GM21526 (cell line): Measurements from ENCODE around the gene STK17A.

ENCODE experiments used
- ATAC-seq: cut with Tn5 transposase; IDR thresholded peaks from one replicate; pipeline ENCODE4 v1.9.1; 2021; ENCODE audit warnings: moderate library complexity; ENCODE audit not compliant: unreplicated experiment, low FRiP score

STK17A gene

GRCh38 chr7:43582503-43583423 is at the start of gene STK17A:
Gene STK17A, plus strand, starts transcription at chr7:43583108. Its CDS starts 136 bp downstream, at chr7:43583244.
- peak; percentile 66 for ATAC-seq

- ATAC-seq: no peak
Measured at GRCh38 chr7:43533801-43534479, 49.0 kb upstream of the STK17A start.

- no peak for ATAC-seq
Measured at GRCh38 chr7:43535031-43535451, 47.9 kb upstream of the STK17A start.

GRCh38 chr7:43535810-43536585 is 46.9 kb upstream of the STK17A start:
- ATAC-seq: no peak

GRCh38 chr7:43536773-43537172 is 46.1 kb upstream of the STK17A start:
- no peak for ATAC-seq

GRCh38 chr7:43537765-43538403 is 45.0 kb upstream of the STK17A start:
- ATAC-seq: no peak

GRCh38 chr7:43538404-43538771 is 44.5 kb upstream of the STK17A start:
- no peak for ATAC-seq

- no peak for ATAC-seq
Measured at GRCh38 chr7:43540471-43540870, 42.4 kb upstream of the STK17A start.

GRCh38 chr7:43542716-43543115 is 40.2 kb upstream of the STK17A start:
- ATAC-seq: no peak

- ATAC-seq: no peak
Measured at GRCh38 chr7:43546231-43546630, 36.7 kb upstream of the STK17A start.

GRCh38 chr7:43550427-43550826 is 32.5 kb upstream of the STK17A start:
- ATAC-seq: no peak

- no peak for ATAC-seq
Measured at GRCh38 chr7:43552122-43552521, 30.8 kb upstream of the STK17A start.

- ATAC-seq: no peak
Measured at GRCh38 chr7:43553999-43554398, 28.9 kb upstream of the STK17A start.

GRCh38 chr7:43554423-43554822 is 28.5 kb upstream of the STK17A start:
- no peak for ATAC-seq

- ATAC-seq: no peak
Measured at GRCh38 chr7:43557831-43558495, 24.9 kb upstream of the STK17A start.

- no peak for ATAC-seq
Measured at GRCh38 chr7:43559171-43559945, 23.6 kb upstream of the STK17A start.

- no peak for ATAC-seq
Measured at GRCh38 chr7:43559946-43560335, 23.0 kb upstream of the STK17A start.

GRCh38 chr7:43560742-43561330 is 22.1 kb upstream of the STK17A start:
- ATAC-seq: no peak

GRCh38 chr7:43562383-43562782 is 20.5 kb upstream of the STK17A start:
- no peak for ATAC-seq
